Motor neuron (in vitro differentiated cells): Measurements from ENCODE around the gene RCSD1. TPM values are rescaled to one million over a fixed set of nuclear protein-coding genes. Genes with fewer than 3 reads are reported as not detected.
"Not testable (repeated sequence)": the region's sequence is repeated elsewhere in the genome, so short reads cannot be mapped to it uniquely, and the experiment has no call there.

Experiments
- ATAC-seq, 8 experiments: fragments of 200-7000 bp; cut with Tn5 transposase; replicated peaks in 6 of 8; 2 replicates each; pipeline ENCODE4 v1.8.0; 2021; ENCODE audit warnings: mild to moderate bottlenecking in 8 of 8, moderate library complexity in 8 of 8
- H3K27ac ChIP-seq, 2 donors: fragments of 250-450 bp; sonication (Bioruptor Pico); 2 replicates each; pipeline ENCODE4 v1.9.0; 2021; ENCODE audit warnings: antibody characterized with exemption in 2 of 2, mild to moderate bottlenecking in 2 of 2, moderate library complexity in 1 of 2
- H3K4me1 ChIP-seq, 2 donors: fragments of 250-450 bp; sonication (Bioruptor Pico); replicated peaks in 1 of 2; 2 replicates each; pipeline ENCODE4 v1.6.1; 2021; ENCODE audit warnings: antibody characterized with exemption in 2 of 2, mild to moderate bottlenecking in 2 of 2, moderate library complexity in 1 of 2
- H3K4me3 ChIP-seq, 5 donors: fragments of 250-450 bp; sonication (Bioruptor Pico); 2 replicates each; pipeline ENCODE4 v1.9.0; 2021; ENCODE audit warnings: antibody characterized with exemption in 5 of 5, mild to moderate bottlenecking in 5 of 5, moderate library complexity in 4 of 5
- WGBS, 10 experiments: fragments of 450-650 bp; shearing (Covaris generic); methylation state at CpG; one replicate each; pipeline ENCODE4 v1.0.0; 2022; 5-methylcytosine and 5-hydroxymethylcytosine counted together
- in situ Hi-C, 9 experiments: fragments of 400-800 bp; cut with MboI; loops; one replicate each; pipeline ENCODE4 v1.15.0; 2021; ENCODE audit warnings: low sequenced_read_pairs in 9 of 9, low pct_unique_long_range_greater_than_20kb in 2 of 9; ENCODE audit not compliant: unreplicated experiment in 9 of 9
- total RNA-seq, 8 experiments: library from RNA; unstranded; fragments of 300-600 nt; gene quantifications; 2 replicates each; pipeline versions ENCODE4 v1.2.3 to v1.2.4, GENCODE V29; 2022

Gene RCSD1
- total RNA-seq, 8 experiments from 2014 or later: 0.05 to 6.2 (median 0.29) TPM; not detected in 1

- in situ Hi-C loops: no loop called here
- H3K27ac ChIP-seq: no peak overlapping the region
- no peak overlapping the region for H3K4me3 ChIP-seq
- H3K4me1 ChIP-seq: no peaks in the 10 kb centered on the region
- 80 to 100% (median 94%) methylated on average over 1 to 4 of the region's 4 CpGs; no CpG with 5 or more reads in 3 of the 10 experiments for WGBS, 10 experiments
- ATAC-seq: no peak
Measured at GRCh38 chr1:167737169-167737568, 107.1 kb downstream of the RCSD1 start.

- Histone ChIP-seq H3K4me1 (no peaks in the 10 kb centered on the region), H3K27ac (no peak overlapping the region), H3K4me3 (no peak overlapping the region)
- WGBS, 10 experiments: 73 to 100% (median 98%) methylated on average over 3 to 8 of the region's 8 CpGs; no CpG with 5 or more reads in 1 of the 10 experiments
- in situ Hi-C loops: no loop called here
- ATAC-seq: no peak
Measured at GRCh38 chr1:167738158-167738557, 108.1 kb downstream of the RCSD1 start.

- H3K4me1 ChIP-seq: no peaks in the 10 kb centered on the region
- no peak overlapping the region for H3K4me3 ChIP-seq
- in situ Hi-C loops: no loop called here
- ATAC-seq: no peak
- no peak overlapping the region for H3K27ac ChIP-seq
- WGBS, 10 experiments: 30 to 100% (median 79%) methylated on average over 1 to 3 of the region's 3 CpGs
Measured at GRCh38 chr1:167739752-167740151, 109.7 kb downstream of the RCSD1 start.

- ATAC-seq, H3K4me1 ChIP-seq, in situ Hi-C loops, H3K27ac ChIP-seq, H3K4me3 ChIP-seq: not testable (repeated sequence)
- WGBS, 10 experiments: 94 to 100% (median 97%) methylated on average over 1 to 7 of the region's 7 CpGs; no CpG with 5 or more reads in 3 of the 10 experiments
Measured at GRCh38 chr1:167741103-167741502, 111.1 kb downstream of the RCSD1 start.

GRCh38 chr1:167742392-167743057 is 112.5 kb downstream of the RCSD1 start:
- H3K27ac ChIP-seq, H3K4me1 ChIP-seq, H3K4me3 ChIP-seq, in situ Hi-C loops: not testable (repeated sequence)
- ATAC-seq: peak in 1 of 8 experiments; percentile 63
- 80 to 100% (median 92%) methylated on average over 1 of the region's 1 CpG for WGBS, 10 experiments

GRCh38 chr1:167744901-167745300 is 114.9 kb downstream of the RCSD1 start:
- H3K27ac ChIP-seq: no peak overlapping the region

GRCh38 chr1:167746013-167746672 is 116.1 kb downstream of the RCSD1 start:
- 33 to 100% (median 76%) methylated on average over 1 to 5 of the region's 5 CpGs; no CpG with 5 or more reads in 1 of the 10 experiments for WGBS, 10 experiments
- H3K4me1 ChIP-seq: no peaks in the 10 kb centered on the region
- peak in 3 of 8 experiments; percentile 13 to 46 (median 27) for ATAC-seq
- in situ Hi-C loops: no loop called here
- no peak overlapping the region for H3K4me3 ChIP-seq
- no peak overlapping the region for H3K27ac ChIP-seq

More at GRCh38 chr1:167744901-167745300, 114.9 kb downstream of the RCSD1 start:
- Histone ChIP-seq H3K4me3 (no peak overlapping the region), H3K4me1 (no peaks in the 10 kb centered on the region)
- ATAC-seq: no peak
- WGBS, 10 experiments: 60 to 100% (median 93%) methylated on average over 1 to 3 of the region's 3 CpGs; no CpG with 5 or more reads in 1 of the 10 experiments
- in situ Hi-C loops: no loop called here

GRCh38 chr1:167746988-167747655 is 117.1 kb downstream of the RCSD1 start:
- Histone ChIP-seq H3K27ac (no peak overlapping the region), H3K4me1 (no peaks in the 10 kb centered on the region), H3K4me3 (no peak overlapping the region)
- ATAC-seq: peak in 2 of 8 experiments; percentile 40 to 43
- in situ Hi-C loops: no loop called here
- WGBS, 10 experiments: 0 to 100% (median 92%) methylated on average over 1 to 7 of the region's 7 CpGs

- in situ Hi-C loops: no loop called here
- H3K27ac ChIP-seq: no peak overlapping the region
- no peak for ATAC-seq
- 50 to 100% (median 86%) methylated on average over 1 of the region's 1 CpG; no CpG with 5 or more reads in 2 of the 10 experiments for WGBS, 10 experiments
- no peaks in the 10 kb centered on the region for H3K4me1 ChIP-seq
- H3K4me3 ChIP-seq: no peak overlapping the region
Measured at GRCh38 chr1:167747988-167748387, 118.0 kb downstream of the RCSD1 start.

- H3K4me1 ChIP-seq: no peaks in the 10 kb centered on the region
- in situ Hi-C loops: no loop called here
- ATAC-seq: no peak
- H3K4me3 ChIP-seq: no peak overlapping the region
- H3K27ac ChIP-seq: no peak overlapping the region
Measured at GRCh38 chr1:167748906-167749305, 118.9 kb downstream of the RCSD1 start.

- H3K4me1 ChIP-seq: no peaks in the 10 kb centered on the region
- in situ Hi-C loops: no loop called here
- ATAC-seq: no peak
- H3K4me3 ChIP-seq: no peak overlapping the region
- WGBS, 10 experiments: 83 to 100% (median 96%) methylated on average over 1 to 2 of the region's 2 CpGs; no CpG with 5 or more reads in 1 of the 10 experiments
- H3K27ac ChIP-seq: no peak overlapping the region
Measured at GRCh38 chr1:167749741-167750140, 119.7 kb downstream of the RCSD1 start.

- no peak overlapping the region for H3K4me3 ChIP-seq
- no peak overlapping the region for H3K27ac ChIP-seq
- in situ Hi-C loops: no loop called here
- ATAC-seq: no peak
- WGBS, 10 experiments: 33 to 100% (median 98%) methylated on average over 1 to 2 of the region's 2 CpGs; no CpG with 5 or more reads in 2 of the 10 experiments
- peaks cover 0 to 4% of the 10 kb centered on the region in 2 donors for H3K4me1 ChIP-seq
Measured at GRCh38 chr1:167750641-167751040, 120.6 kb downstream of the RCSD1 start.

- H3K27ac ChIP-seq: no peak overlapping the region
- 22 to 100% (median 93%) methylated on average over 1 of the region's 1 CpG for WGBS, 10 experiments
- no peak for ATAC-seq
- peaks cover 0 to 6% of the 10 kb centered on the region in 2 donors for H3K4me1 ChIP-seq
- in situ Hi-C loops: no loop called here
- no peak overlapping the region for H3K4me3 ChIP-seq
Measured at GRCh38 chr1:167751676-167752075, 121.6 kb downstream of the RCSD1 start.
